Gastroesophageal sphincter (tissue), 3 donors: ENCODE results near the gene ARHGAP18.

Source experiments
- CTCF ChIP-seq, 4 experiments: fragments of 200-600 bp in 2 of 4; fragments of 450-650 bp in 2 of 4; sonication (generic) in 1 of 4; IDR thresholded peaks; one replicate each; pipeline ENCODE4 v1.5.1; 2017 to 2019; ENCODE audit warnings: antibody characterized with exemption in 4 of 4, mild to moderate bottlenecking in 2 of 4, moderate library complexity in 2 of 4
- EP300 ChIP-seq: sonication (generic); formaldehyde crosslinking; IDR thresholded peaks from one replicate; pipeline ENCODE4 v1.6.1; 2017; ENCODE audit warnings: antibody characterized with exemption, mild to moderate bottlenecking
- POLR2A ChIP-seq, 2 donors: fragments of 450-650 bp; IDR thresholded peaks; one replicate each; pipeline ENCODE4 v1.6.1; 2017; ENCODE audit warnings: antibody characterized with exemption in 2 of 2, mild to moderate bottlenecking in 2 of 2, moderate library complexity in 1 of 2

DNA sequence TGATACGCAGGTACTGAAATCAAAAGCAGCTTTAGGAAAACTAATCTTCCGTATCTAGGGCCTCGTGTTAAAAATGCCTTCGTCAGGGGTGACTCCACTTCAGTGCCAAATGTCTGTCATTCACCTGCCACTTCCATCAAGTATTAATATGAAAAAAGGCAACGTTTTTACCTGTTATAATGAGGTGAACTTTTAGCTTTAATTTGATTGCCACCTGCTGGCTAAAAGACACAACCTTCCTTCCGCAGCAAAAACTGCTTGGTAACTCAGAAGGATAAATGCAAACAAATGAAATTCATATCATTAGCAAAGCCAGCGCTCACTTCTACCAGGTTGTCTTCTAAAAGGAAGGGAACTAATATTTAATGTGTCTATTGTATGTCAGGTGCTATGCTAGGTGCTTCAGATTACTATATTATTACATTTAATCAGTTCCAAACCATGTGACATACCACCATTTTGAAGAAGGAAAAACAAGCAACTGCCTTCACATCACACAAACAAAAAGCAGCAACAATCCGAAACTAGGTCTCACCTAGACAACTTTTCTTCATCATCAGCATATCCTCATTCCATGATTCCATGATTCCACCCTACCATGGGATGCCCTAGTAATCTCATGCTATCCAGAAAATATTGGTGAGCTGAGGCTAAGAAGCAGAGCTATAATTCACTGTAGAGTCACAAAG, 20.6 kb upstream of the ARHGAP18 start:
- TF ChIP-seq CTCF (IDR thresholded peaks at IDR 0.05), result peak in 3 of 4 experiments; percentile 51 to 52 (median 51)
- TF ChIP-seq POLR2A (IDR thresholded peaks at IDR 0.05), result no peak
- TF ChIP-seq EP300, result no peak
